Fibroblast of villous mesenchyme (primary cell): ENCODE data around the gene TOR1B. TPM values are rescaled to one million over a fixed set of nuclear protein-coding genes. Genes with fewer than 3 reads are reported as not detected.
"Not testable (repeated sequence)": the region's sequence is repeated elsewhere in the genome, so short reads cannot be mapped to it uniquely, and the experiment has no call there.

Experiments used
- DNase-seq: peaks from one replicate; pipeline ENCODE4 v3.0.0-alpha.2; 2010; ENCODE audit warnings: low read depth
- H3K4me3 ChIP-seq: 2 replicates; pipeline ENCODE4 v1.5.1; 2011; ENCODE audit warnings: low read depth, mild to moderate bottlenecking, low read length
- CTCF ChIP-seq: IDR thresholded peaks from 2 replicates; pipeline ENCODE4 v1.5.1; 2012; ENCODE audit warnings: low read depth, mild to moderate bottlenecking, low read length; ENCODE audit not compliant: insufficient read depth
- total RNA-seq: library from RNA; depleted of rRNA; stranded (reverse); fragments of >200 nt; gene quantifications from 2 replicates; pipeline ENCODE4 v1.2.3, GENCODE V29; 2012

TOR1B gene
- 27.4 and 33.2 TPM in 2 replicates for total RNA-seq

DNA sequence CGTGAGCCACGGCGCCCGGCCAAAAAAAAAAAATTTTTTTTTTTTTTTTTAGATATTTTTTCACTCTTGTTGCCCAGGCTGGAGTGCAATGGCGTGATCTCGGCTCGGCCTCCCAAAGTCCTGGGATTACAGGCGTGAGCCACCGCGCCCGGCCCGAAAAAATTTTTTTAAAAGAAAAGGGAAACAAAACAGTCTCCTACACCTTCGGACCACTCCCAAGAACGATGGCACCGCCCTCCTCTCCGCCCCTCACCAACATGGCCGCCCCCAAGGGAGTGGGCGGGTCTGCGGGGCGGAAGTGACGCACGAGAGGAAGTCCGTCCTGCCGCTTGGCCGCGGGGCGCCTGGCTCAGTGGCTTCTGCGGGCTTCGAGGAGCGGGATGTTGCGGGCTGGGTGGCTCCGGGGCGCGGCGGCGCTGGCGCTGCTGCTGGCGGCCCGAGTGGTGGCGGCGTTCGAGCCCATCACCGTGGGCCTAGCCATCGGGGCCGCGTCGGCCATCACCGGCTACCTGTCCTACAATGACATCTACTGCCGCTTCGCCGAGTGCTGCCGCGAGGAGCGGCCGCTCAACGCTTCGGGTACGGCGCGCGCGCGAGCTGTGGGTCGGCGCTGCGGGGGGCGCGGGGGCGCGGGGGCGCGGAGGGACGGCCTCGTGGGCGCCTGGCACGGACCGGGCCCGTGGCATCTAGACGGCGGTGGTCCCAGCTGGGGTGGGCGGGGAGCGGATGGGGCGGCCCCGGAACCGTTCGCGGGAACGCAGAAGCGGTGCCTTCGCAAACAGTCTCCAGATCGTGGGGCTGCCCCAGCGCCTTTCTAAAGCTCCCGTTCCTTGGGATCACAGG, at the start of gene TOR1B:
TOR1B (plus strand) TSS at position 352 of the 843 bp plus-strand sequence; CDS start at position 381, 29 bp downstream.
- TF ChIP-seq CTCF, result no peak
- peak within 1 kb of the TSS; percentile 78 for H3K4me3 ChIP-seq
- DNase-seq, result peak; percentile 95

DNA sequence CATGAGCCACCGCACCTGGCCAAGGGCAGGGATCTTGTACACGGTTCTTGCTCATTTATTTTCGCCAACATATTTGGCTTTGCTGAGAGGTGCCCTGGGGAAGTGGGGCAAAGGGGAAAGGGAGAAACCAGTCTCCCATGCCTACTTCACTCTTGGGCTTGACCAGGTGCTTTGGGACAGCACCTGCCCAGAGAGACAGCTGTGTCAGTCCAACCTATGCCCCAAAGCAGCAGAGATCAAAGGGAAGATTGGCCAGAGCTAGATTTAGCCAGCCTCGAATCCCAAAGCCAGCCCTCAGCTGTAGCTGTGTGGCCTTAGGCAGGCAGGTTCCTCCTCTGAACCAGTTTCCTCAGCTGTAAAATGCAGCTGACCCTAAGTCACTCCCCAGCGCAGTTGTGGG, 47.8 kb upstream of the TOR1B start:
- H3K4me3 ChIP-seq, result no peak overlapping the region
- no peak for DNase-seq
- TF ChIP-seq CTCF, result no peak

GRCh38 chr9:129756191-129756590, 46.8 kb upstream of the TOR1B start:
- DNase-seq, result no peak
- no peak overlapping the region for H3K4me3 ChIP-seq
- no peak for TF ChIP-seq CTCF

DNA sequence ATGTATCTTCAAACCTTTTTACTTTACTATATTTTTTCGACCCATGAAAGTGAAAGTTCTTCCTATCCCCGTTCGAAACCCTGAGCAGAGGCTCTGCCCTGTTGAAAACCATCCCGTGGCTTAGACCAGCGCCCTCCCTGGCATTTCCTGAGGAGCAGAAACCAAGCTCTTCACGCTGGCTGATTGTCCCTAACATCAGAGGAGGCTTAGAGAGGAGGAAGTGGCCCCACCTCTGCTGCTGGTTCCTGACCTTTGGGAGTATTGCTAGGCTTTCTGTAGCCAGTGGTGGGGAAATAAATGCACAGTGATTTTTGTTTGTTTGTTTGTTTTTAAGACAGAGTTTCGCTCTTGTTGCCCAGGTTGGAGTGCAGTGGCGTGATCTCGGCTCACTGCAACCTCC, 45.9 kb upstream of the TOR1B start:
- no peak overlapping the region for H3K4me3 ChIP-seq
- DNase-seq, result peak; percentile 58

GRCh38 chr9:129759319-129759718, 43.7 kb upstream of the TOR1B start:
- DNase-seq, result no peak
- H3K4me3 ChIP-seq, result no peak overlapping the region
- no peak for TF ChIP-seq CTCF

More for the DNA sequence above, 45.9 kb upstream of the TOR1B start:
- peak; percentile 13 for TF ChIP-seq CTCF

DNA sequence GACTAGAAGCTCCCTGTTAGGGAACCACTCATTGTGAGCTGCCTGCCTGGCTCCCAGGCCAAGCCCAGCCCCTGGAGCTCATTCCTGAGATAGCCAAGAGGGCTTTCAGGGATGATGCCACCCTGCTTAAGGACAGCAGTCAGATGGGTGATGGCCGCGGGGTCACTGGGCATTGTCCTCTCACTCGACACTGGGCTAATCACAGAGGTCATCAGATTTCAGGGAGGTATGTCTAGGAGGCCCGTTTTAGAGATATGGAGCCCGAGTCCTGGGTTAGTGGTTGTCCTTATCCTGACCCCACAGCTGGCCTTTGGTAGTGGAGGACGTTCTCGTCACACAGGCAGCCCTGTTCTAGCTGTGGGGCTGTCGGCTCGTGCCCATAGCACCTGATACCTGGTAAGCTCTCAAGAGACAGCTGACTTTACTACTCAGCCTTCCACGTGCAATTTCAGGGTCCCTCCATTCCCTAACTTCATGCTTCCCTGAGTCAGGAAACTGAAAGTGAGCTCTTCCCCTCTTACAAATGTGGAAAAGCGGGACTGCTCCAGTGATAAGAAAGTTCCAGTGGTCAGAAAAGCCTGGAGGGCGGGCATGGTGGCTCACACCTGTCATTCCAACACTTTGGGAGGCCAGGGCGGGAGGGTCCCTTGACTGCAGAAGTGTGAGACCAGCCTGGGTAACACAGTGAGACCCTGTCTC, 43.0 kb upstream of the TOR1B start:
- TF ChIP-seq CTCF, result no peak
- DNase-seq, result no peak
- H3K4me3 ChIP-seq, result no peak overlapping the region

GRCh38 chr9:129760784-129761183, 42.2 kb upstream of the TOR1B start:
- not testable (repeated sequence) for DNase-seq, H3K4me3 ChIP-seq
